Kasumi-1 (cell line): ENCODE data around the gene CMIP.
"Not testable (repeated sequence)": the region's sequence is repeated elsewhere in the genome, so short reads cannot be mapped to it uniquely, and the experiment has no call there.

ENCODE experiments used
- DNase-seq, 2 experiments: peaks; one replicate each; lab custom pipeline; 2025; lab: John Stamatoyannopoulos, UW

CMIP gene

GRCh38 chr16:81719993-81720392, 275.4 kb downstream of the CMIP start:
- no peak for DNase-seq

- peak; percentile 20 to 40 for DNase-seq
These were observed 276.6 kb downstream of the CMIP start for GRCh38 chr16:81720973-81721906.

- DNase-seq: peak; percentile 90 to 96
These were observed 278.6 kb downstream of the CMIP start for GRCh38 chr16:81723098-81723723.

- no peak for DNase-seq
These were observed 283.8 kb downstream of the CMIP start for GRCh38 chr16:81728435-81728834.

GRCh38 chr16:81729451-81729850, 284.8 kb downstream of the CMIP start:
- no peak for DNase-seq

- DNase-seq: no peak
These were observed 285.8 kb downstream of the CMIP start for GRCh38 chr16:81730090-81731051.

GRCh38 chr16:81731649-81732048, 287.0 kb downstream of the CMIP start:
- no peak for DNase-seq

GRCh38 chr16:81732699-81733098, 288.1 kb downstream of the CMIP start:
- DNase-seq: no peak

GRCh38 chr16:81733295-81733694, 288.7 kb downstream of the CMIP start:
- no peak for DNase-seq

GRCh38 chr16:81734632-81735434, 290.2 kb downstream of the CMIP start:
- no peak for DNase-seq

- peak; percentile 80 to 83 for DNase-seq
These were observed 293.4 kb downstream of the CMIP start for GRCh38 chr16:81737885-81738536.

GRCh38 chr16:81738783-81739496, 294.3 kb downstream of the CMIP start:
- peak; percentile 92 to 93 for DNase-seq

- DNase-seq: no peak
These were observed 294.9 kb downstream of the CMIP start for GRCh38 chr16:81739503-81739902.

- no peak for DNase-seq
These were observed 295.6 kb downstream of the CMIP start for GRCh38 chr16:81740169-81740568.

GRCh38 chr16:81741430-81741770, 296.8 kb downstream of the CMIP start:
- not testable (repeated sequence) for DNase-seq

GRCh38 chr16:81744385-81744784, 299.8 kb downstream of the CMIP start:
- DNase-seq: no peak

- no peak for DNase-seq
These were observed 300.3 kb downstream of the CMIP start for GRCh38 chr16:81744911-81745310.

GRCh38 chr16:81745704-81746558, 301.3 kb downstream of the CMIP start:
- peak; percentile 55 to 67 for DNase-seq

GRCh38 chr16:81746566-81746965, 302.0 kb downstream of the CMIP start:
- no peak for DNase-seq
